SJSA1 (cell line): ENCODE measurements around the gene CCL4. TPM values are rescaled to one million over a fixed set of nuclear protein-coding genes. Genes with fewer than 3 reads are reported as not detected.
"Not testable (repeated sequence)": the region's sequence is repeated elsewhere in the genome, so short reads cannot be mapped to it uniquely, and the experiment has no call there.

Experiments used
- DNase-seq, 2 experiments: peaks; one replicate each; pipeline ENCODE4 v3.0.0-alpha.2; 2015 to 2020; ENCODE audit warnings: low spot score in 2 of 2, low read depth in 1 of 2
- H3K27ac ChIP-seq: fragments of 250-450 bp; sonication (Bioruptor Pico); 2 replicates; pipeline ENCODE4 v1.5.1; 2020; ENCODE audit warnings: mild to moderate bottlenecking, moderate library complexity
- H3K27me3 ChIP-seq: fragments of 250-450 bp; sonication (Bioruptor Pico); replicated peaks from 2 replicates; pipeline ENCODE4 v1.5.1; 2020; ENCODE audit warnings: mild to moderate bottlenecking, moderate library complexity
- H3K36me3 ChIP-seq: fragments of 250-450 bp; sonication (Bioruptor Pico); 2 replicates; pipeline ENCODE4 v1.5.1; 2020; ENCODE audit warnings: mild to moderate bottlenecking
- H3K4me1 ChIP-seq: fragments of 250-450 bp; sonication (Bioruptor Pico); replicated peaks from 2 replicates; pipeline ENCODE4 v1.6.1; 2021; ENCODE audit warnings: mild to moderate bottlenecking
- H3K4me3 ChIP-seq: fragments of 250-450 bp; sonication (Bioruptor Pico); 2 replicates; pipeline ENCODE4 v1.5.1; 2020; ENCODE audit warnings: mild to moderate bottlenecking
- H3K9me3 ChIP-seq: fragments of 250-450 bp; sonication (Bioruptor Pico); replicated peaks from 2 replicates; pipeline ENCODE4 v1.5.1; 2020; ENCODE audit warnings: mild to moderate bottlenecking
- total RNA-seq: library from RNA; depleted of rRNA; stranded (reverse); fragments of >200 nt; shearing (Covaris generic); gene quantifications from 2 replicates; pipeline ENCODE4 v1.2.3, GENCODE V29; 2014

CCL4 gene
- total RNA-seq, 1 experiment from 2014 or later = not detected

DNA sequence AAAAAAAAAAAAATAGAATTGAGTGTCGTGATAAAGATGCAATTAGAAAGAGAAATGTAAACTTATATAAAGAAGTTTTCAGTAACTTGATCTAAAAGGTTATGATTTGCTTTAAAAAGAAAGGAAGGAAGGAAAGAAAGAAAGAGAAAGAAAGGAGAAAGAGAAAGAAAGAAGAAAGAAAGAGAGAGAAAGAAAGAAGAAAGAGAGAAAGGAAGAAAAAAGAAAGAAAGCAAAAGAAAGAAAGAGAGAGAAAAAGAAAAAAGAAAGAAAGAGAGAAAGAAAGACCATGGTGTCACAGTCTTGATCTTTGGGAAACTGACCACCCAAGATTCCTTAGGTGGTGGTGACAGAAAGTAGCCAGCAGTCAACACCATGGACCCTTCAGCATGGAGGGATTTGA lies 9.4 kb upstream of the CCL4 start:
- H3K4me3 ChIP-seq = no peak overlapping the region
- no peak for DNase-seq
- H3K36me3 ChIP-seq = no peaks in the 10 kb centered on the region
- H3K27me3 ChIP-seq = no peaks in the 10 kb centered on the region
- H3K27ac ChIP-seq = no peak overlapping the region
- no peaks in the 10 kb centered on the region for H3K9me3 ChIP-seq
- H3K4me1 ChIP-seq = no peaks in the 10 kb centered on the region

DNA sequence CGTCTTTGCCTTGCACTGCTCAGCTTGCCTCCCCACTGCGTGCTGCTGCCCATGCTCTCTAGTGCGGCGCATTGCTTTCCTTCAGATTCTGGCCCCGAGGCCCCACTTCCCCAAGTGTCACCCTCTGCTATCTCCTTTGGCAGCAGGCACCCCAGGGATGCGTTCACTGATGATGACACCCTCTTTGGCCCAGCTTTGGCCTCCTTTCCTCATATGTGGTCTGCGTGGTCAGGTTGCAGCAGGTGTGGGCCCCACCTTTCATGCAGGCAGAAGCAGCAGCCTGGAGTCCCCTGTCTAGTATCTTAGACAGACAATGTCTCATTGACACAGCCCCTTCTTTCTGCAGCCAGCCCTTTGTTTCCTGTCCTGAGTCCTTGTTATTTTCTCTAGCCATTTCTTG lies 8.9 kb upstream of the CCL4 start:
- H3K36me3 ChIP-seq = no peaks in the 10 kb centered on the region
- DNase-seq = no peak
- H3K4me3 ChIP-seq = no peak overlapping the region
- H3K9me3 ChIP-seq = no peaks in the 10 kb centered on the region
- H3K27ac ChIP-seq = no peak overlapping the region
- H3K4me1 ChIP-seq = no peaks in the 10 kb centered on the region
- H3K27me3 ChIP-seq = no peaks in the 10 kb centered on the region

DNA sequence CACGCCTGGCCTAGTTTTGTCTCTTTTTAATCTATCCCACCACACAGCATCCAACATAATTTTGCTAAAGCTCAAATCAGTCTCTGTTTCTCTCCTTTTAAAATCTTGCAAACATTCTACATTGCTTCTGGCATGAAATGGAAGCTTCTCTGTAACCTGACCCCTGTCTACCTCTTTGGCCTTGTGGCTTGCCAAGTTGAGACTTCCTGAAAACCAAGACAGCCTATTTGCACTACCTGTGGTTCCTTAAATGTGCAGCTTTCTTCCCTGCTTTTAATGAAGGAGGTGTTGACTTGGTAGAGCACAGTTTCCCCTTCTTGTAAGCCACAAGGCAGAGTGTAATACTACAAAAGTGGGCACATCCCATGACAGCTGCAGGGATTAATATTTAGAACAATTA lies 7.6 kb upstream of the CCL4 start:
- H3K9me3 ChIP-seq = no peaks in the 10 kb centered on the region
- H3K36me3 ChIP-seq = no peaks in the 10 kb centered on the region
- H3K27ac ChIP-seq = no peak overlapping the region
- no peaks in the 10 kb centered on the region for H3K27me3 ChIP-seq
- H3K4me1 ChIP-seq = no peaks in the 10 kb centered on the region
- H3K4me3 ChIP-seq = no peak overlapping the region
- DNase-seq = no peak

DNA sequence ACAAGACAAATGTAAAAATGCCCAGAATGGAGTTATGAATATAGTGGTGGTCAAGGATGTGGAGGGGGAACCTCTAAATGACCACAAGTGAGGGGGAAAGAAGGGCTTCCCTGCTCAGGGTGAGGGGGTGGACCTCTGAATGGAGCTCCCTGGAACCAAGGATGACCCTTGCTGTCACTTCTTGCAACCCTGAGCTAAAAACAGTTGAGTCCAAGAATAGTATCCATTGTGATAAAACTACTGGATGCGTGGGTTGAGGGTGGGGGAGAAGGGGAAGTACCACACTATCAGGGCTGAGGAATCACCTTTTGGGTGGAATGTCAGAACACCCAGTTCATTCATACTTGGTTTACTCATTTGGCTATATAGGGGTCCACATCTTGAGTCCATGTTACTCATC lies 4.6 kb upstream of the CCL4 start:
- not testable (repeated sequence) for H3K4me3 ChIP-seq, H3K27me3 ChIP-seq, DNase-seq, H3K36me3 ChIP-seq, H3K4me1 ChIP-seq, H3K9me3 ChIP-seq, H3K27ac ChIP-seq

DNA sequence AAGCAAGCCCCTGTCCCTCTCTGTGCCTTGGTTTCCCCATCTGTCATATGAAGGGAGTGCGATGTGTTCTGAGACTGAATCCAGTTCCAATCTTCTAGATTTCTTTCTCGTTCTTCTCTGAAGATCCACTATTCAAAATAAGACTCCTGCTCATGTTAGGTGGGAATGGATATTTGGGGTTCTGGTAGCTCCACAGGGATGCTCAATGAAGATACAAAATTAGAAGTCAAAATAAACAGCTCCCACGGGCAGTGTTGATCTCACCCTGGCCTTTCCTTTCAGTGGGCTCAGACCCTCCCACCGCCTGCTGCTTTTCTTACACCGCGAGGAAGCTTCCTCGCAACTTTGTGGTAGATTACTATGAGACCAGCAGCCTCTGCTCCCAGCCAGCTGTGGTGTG lies 619 bp downstream of the CCL4 start:
- DNase-seq, H3K9me3 ChIP-seq, H3K4me1 ChIP-seq, H3K27me3 ChIP-seq, H3K4me3 ChIP-seq, H3K27ac ChIP-seq, H3K36me3 ChIP-seq: not testable (repeated sequence)

DNA sequence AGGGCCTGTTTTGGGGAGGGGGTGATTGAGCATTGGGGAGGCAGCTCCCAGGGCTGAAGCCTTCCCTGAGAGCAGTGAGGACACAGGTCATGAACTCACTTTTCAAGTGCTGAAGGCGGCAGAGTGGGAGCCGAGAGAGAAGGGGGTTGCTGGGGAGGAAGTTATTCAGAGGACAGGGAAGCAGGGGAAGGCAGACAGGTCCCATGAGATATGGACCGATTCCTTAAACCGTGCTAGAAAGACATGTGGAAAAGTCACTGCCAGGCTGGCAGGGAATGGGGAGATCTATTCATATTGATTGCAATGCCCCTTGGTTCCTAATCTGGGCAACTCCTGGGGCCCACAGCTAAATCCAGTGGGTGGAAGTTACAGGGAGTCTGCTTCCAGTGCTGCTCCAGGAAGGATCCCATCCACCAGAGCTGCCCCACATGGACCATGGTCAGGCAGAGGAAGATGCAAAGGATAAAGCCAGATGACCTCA lies 1.1 kb downstream of the CCL4 start:
- Histone ChIP-seq H3K27ac (no peak overlapping the region), H3K36me3 (no peaks in the 10 kb centered on the region), H3K9me3 (no peaks in the 10 kb centered on the region), H3K27me3 (no peaks in the 10 kb centered on the region), H3K4me3 (no peak overlapping the region), H3K4me1 (no peaks in the 10 kb centered on the region)
- DNase-seq = no peak

DNA sequence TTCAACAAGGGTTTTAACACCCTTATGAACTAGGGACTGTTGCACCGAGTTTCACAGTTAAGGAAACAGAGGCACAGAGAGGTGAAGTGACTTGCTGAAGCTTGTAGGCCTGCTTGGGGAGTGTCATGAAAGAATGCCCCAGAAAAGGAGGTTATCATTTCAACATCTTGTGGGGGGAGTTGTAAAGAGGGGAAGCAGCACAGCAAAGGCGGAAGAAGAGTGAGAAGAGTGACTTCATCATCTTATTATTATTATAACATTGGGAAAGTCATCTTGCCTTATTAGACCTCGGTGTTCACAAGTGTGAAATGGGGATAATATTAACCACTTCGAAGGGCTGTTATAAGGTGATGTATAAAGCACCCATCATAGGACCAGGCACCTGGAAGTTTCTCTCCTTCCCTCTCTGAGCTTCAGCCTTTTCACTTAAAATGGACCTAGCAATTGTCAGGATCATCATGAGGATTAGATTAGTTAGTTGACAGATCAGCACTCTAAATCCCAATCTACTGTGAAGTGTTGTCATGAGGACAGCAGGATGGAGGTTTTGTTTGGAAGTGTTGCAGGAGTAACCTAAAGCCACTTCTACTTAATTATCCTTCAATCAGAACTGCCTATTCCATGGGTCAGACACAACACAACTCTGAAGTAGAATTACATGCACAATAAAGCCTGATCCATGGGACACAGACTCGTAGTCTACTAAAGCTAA lies 2.3 kb downstream of the CCL4 start:
- H3K27me3 ChIP-seq = peaks cover 8% of the 10 kb centered on the region; the same call in 1 of the 2 replicates
- H3K27ac ChIP-seq = no peak overlapping the region
- DNase-seq = no peak
- no peak overlapping the region for H3K4me3 ChIP-seq
- no peaks in the 10 kb centered on the region for H3K36me3 ChIP-seq
- H3K9me3 ChIP-seq = no peaks in the 10 kb centered on the region
- H3K4me1 ChIP-seq = no peaks in the 10 kb centered on the region

DNA sequence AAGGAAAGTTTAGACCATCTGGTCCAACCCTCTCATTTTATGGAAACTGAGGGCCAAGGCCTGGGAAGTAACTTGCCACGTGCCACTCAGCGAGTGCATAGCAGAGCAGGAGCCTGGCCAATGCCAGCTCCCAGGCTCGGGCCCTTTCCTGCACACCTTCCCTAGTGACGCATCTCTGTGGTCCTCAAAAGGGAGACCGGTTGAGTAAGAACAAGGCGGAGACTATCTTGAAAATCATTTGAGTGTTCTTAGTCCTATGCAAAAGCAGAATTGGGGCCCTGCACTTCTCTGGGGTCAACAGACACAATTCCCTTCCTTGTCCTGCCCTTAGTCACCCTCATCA lies 2.8 kb downstream of the CCL4 start:
- Histone ChIP-seq H3K4me3 (no peak overlapping the region), H3K27ac (no peak overlapping the region), H3K4me1 (no peaks in the 10 kb centered on the region), H3K9me3 (0 out of 2 replicates have a peak, but pooled peaks cover 4% of the 10 kb centered on the region), H3K27me3 (peaks cover 13% of the 10 kb centered on the region; the same call in 1 of the 2 replicates), H3K36me3 (no peaks in the 10 kb centered on the region)
- DNase-seq = no peak

DNA sequence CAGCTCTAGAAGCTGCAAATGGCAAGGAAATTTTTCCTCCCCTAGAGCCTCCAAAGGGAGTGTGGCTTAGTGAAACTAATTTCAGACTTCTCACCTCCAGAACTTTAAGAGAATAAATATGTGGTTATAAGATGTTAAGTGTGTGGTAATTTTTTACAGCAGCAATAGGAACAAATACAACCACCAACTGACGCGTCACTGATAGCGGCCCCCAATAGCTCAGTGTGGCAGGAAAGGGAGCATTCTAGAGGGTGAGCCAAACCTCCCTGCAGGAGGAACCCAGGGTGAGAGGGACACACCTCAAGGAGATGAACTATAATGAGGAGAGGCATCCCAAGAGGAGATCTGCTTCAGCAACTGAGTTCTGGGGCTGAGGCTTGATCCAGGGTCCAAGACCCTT lies 4.0 kb downstream of the CCL4 start:
- Histone ChIP-seq H3K27ac (no peak overlapping the region), H3K4me1 (no peaks in the 10 kb centered on the region), H3K4me3 (no peak overlapping the region), H3K9me3 (0 out of 2 replicates have a peak, but pooled peaks cover 5% of the 10 kb centered on the region), H3K36me3 (no peaks in the 10 kb centered on the region), H3K27me3 (peaks cover 15% of the 10 kb centered on the region; the same call in 1 of the 2 replicates)
- DNase-seq = no peak

DNA sequence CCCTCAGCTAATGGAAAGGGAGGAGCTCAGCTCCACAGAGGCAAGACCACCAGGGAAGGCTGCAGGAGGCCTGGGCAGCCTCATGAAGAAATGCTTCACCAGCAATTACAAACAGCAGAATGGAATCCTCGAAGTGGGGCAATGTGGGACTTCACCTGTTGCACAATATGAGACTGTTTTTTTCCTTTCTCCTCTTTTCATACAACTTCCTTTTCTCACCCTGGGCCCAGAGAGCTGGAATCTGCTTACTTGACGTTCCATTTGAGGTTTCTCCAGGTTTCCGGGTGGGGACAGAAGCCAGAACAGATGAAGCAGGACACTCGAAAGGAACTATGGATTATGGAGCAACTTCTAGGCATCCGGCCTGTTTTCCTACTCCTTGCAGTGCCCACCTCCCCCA lies 4.6 kb downstream of the CCL4 start:
- H3K36me3 ChIP-seq, H3K4me1 ChIP-seq, H3K9me3 ChIP-seq, H3K27ac ChIP-seq, H3K4me3 ChIP-seq, DNase-seq: not testable (repeated sequence)
- peaks cover 15% of the 10 kb centered on the region; the same call in 1 of the 2 replicates for H3K27me3 ChIP-seq

DNA sequence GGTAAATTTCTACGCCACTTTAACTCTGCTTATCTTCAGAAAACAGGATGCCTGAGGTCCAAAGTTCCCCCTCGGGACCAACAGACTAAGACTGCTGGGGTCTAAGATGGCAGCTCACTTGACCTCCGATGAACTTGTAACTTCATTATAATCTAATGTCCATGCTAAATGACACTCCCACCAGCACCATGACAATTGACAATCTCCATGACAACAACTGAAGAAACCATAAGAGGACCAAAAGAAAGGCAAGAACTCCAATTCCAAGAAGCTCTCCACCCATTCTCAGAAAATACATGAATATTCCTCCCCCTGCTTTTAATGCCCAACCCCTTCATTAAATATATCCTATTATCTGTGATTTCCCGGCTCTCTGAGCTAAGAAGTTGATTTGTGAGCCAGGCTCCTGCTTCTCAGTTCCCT lies 7.5 kb downstream of the CCL4 start:
- Histone ChIP-seq H3K9me3 (0 out of 2 replicates have a peak, but pooled peaks cover 5% of the 10 kb centered on the region), H3K4me3 (no peak overlapping the region), H3K36me3 (no peaks in the 10 kb centered on the region), H3K27me3 (peaks cover 15% of the 10 kb centered on the region; the same call in 1 of the 2 replicates), H3K27ac (no peak overlapping the region), H3K4me1 (no peaks in the 10 kb centered on the region)
- DNase-seq = no peak

DNA sequence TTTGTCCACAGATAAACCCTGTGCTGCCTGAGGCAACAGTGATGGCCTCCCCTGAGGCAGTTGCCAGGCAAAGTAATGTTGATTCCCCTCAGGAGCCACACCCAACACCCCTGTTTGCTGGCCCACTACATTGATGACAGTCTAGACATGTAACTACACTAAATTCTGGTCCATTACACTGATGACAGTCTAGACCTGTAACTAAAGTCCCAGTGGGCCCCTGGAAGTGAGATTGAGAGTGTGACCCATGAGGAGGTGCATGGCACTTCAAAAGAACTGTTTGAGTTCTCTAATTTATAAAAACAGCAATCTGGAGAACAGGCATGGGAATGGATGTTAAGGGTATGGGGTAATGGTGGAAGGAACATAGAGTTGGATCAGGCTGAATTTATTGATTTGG lies 8.9 kb downstream of the CCL4 start:
- no peaks in the 10 kb centered on the region for H3K36me3 ChIP-seq
- no peak for DNase-seq
- no peak overlapping the region for H3K4me3 ChIP-seq
- peaks cover 15% of the 10 kb centered on the region; the same call in 1 of the 2 replicates for H3K27me3 ChIP-seq
- no peaks in the 10 kb centered on the region for H3K4me1 ChIP-seq
- no peak overlapping the region for H3K27ac ChIP-seq
- H3K9me3 ChIP-seq = 0 out of 2 replicates have a peak, but pooled peaks cover 5% of the 10 kb centered on the region

DNA sequence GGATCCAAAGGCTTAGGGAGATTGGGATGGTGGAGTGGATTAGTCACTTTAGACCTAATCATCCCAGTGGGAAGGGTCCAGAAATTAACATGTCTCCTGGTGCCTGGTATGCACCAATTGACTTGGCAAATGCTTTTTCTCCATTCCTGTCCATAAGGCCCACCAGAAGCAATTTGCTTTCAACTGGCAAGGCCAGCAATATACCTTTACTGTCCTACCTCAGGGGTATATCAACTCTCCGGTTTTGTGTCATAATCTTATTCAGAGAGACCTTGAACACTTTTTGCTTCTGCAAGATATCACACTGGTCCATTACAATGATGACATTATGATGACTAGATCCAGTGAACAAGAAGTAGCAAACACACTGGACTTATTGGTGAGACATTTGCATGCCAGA lies 9.5 kb downstream of the CCL4 start:
- H3K27ac ChIP-seq, H3K36me3 ChIP-seq: not testable (repeated sequence)
- peaks cover 15% of the 10 kb centered on the region; the same call in 1 of the 2 replicates for H3K27me3 ChIP-seq

DNA sequence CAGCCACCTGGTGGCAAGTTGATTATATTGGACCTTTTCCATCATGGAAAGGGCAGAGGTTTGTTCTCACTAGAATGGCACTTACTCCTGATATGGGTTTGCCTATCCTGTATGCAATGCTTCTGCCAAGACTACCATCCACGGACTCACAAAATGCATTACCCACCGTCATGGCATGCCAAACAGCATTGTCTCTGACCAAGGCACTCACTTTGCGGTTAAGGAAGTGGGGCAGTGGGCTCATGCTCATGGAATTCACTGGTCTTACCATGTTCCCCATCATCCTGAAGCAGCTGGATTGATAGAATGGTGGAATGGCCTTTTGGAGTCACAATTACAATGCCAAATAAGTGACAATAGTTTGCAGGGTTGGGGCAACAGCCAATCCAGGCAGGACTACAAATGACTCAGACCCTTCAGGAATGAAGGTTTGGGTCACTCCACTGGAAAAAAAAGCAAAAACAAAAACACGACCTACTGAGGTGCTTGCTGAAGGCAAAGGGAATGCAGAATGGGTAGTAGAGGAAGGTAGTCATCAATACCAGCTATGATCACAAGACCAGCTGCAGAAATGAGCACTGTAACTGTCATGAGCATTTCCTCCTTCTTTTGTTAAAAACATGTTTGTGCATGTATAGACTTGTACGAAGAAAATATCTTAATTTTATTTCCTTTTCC lies 11.5 kb downstream of the CCL4 start:
- not testable (repeated sequence) for H3K4me3 ChIP-seq, H3K27ac ChIP-seq, H3K4me1 ChIP-seq, H3K9me3 ChIP-seq, DNase-seq, H3K36me3 ChIP-seq
- H3K27me3 ChIP-seq = peaks cover 11% of the 10 kb centered on the region; the same call in 1 of the 2 replicates

More for the DNA sequence above, 9.5 kb downstream of the CCL4 start:
- H3K4me1 ChIP-seq, H3K9me3 ChIP-seq, DNase-seq, H3K4me3 ChIP-seq: not testable (repeated sequence)
